ENCODE results near the gene MAML1.

GRCh38 chr5:179697108-179697507 lies 35.5 kb upstream of the MAML1 start:
- TF ChIP-seq, protein P1, sequence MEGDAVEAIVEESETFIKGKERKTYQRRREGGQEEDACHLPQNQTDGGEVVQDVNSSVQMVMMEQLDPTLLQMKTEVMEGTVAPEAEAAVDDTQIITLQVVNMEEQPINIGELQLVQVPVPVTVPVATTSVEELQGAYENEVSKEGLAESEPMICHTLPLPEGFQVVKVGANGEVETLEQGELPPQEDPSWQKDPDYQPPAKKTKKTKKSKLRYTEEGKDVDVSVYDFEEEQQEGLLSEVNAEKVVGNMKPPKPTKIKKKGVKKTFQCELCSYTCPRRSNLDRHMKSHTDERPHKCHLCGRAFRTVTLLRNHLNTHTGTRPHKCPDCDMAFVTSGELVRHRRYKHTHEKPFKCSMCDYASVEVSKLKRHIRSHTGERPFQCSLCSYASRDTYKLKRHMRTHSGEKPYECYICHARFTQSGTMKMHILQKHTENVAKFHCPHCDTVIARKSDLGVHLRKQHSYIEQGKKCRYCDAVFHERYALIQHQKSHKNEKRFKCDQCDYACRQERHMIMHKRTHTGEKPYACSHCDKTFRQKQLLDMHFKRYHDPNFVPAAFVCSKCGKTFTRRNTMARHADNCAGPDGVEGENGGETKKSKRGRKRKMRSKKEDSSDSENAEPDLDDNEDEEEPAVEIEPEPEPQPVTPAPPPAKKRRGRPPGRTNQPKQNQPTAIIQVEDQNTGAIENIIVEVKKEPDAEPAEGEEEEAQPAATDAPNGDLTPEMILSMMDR (conservative IDR thresholded peaks at IDR 0.05 in 1 of 2, IDR thresholded peaks at IDR 0.05 in 1 of 2; ENCODE audit: low read depth in 1 of 2, low read length in 2 of 2), result no peak
- TF ChIP-seq EZH2 (IDR thresholded peaks at IDR 0.05; ENCODE audit: low read length, missing control alignments), result no peak
